IPS DF 6.9 (cell line): ENCODE results near the gene KIAA0513.

ENCODE experiments used
- DNase-seq: peaks from one replicate; pipeline ENCODE4 v3.0.0-alpha.2; 2013; ENCODE audit warnings: low read depth, low spot score
- H3K27ac ChIP-seq: one replicate; pipeline ENCODE4 v1.5.1; 2013; ENCODE audit warnings: low read length, control low read depth
- H3K27me3 ChIP-seq: 2 replicates; pipeline ENCODE4 v1.6.1; 2013; ENCODE audit warnings: mild to moderate bottlenecking, low read length; ENCODE audit not compliant: control insufficient read depth, insufficient read depth
- H3K36me3 ChIP-seq: 2 replicates; pipeline ENCODE4 v1.6.1; 2013; ENCODE audit warnings: low read length; ENCODE audit not compliant: control insufficient read depth, insufficient read depth
- H3K4me1 ChIP-seq: 2 replicates; pipeline ENCODE4 v1.6.1; 2013; ENCODE audit warnings: low read length; ENCODE audit not compliant: control insufficient read depth, insufficient read depth
- H3K4me3 ChIP-seq: 2 replicates; pipeline ENCODE4 v1.5.1; 2013; ENCODE audit warnings: mild to moderate bottlenecking, low read length
- H3K9me3 ChIP-seq: 2 replicates; pipeline ENCODE4 v1.6.1; 2013; ENCODE audit warnings: low read length, inconsistent platforms; ENCODE audit not compliant: control insufficient read depth, insufficient read depth
- WGBS: extraction: QIAGEN DNeasy Blood & Tissue Kit; methylation state at CpG from one replicate; pipeline ENCODE4 v1.1.7; 2013; ENCODE audit warnings: mixed read lengths, missing lambda C conversion rate; ENCODE audit not compliant: insufficient read length, insufficient coverage; 5-methylcytosine and 5-hydroxymethylcytosine counted together

Gene KIAA0513

DNA sequence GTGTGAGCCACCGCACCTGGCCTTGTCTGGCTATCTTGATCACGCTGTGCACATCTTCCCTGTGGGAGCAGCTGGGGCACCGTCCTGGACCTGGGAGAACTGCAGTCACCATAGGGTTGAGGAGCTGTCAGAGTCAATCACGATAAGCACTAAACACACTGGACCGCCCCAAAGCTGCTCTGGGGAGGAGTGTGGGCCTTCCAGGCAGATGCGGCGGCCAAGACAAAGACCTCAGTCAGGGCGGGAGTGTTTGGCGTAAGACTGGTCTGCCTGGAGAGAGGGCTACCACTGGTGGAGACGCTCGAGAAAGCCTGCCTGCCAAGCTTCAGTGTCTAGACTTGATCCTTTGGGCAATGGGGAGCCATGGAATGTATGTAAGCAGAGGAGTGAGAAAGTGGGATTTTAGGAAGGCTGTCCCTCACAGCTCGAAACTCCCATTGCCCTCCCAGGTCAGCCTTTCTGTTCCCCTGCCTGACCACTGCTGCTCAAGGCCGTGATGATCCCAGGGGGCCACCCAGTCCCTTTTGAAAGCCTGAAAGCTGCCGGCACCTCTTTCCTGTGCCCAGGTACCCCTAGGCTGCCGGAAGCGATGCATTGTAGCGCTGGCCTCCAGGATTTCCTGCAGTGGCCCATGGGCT lies 114.0 kb downstream of the KIAA0513 start:
- 0 out of 2 replicates have a peak, but pooled peaks cover 1% of the 10 kb centered on the region for H3K4me1 ChIP-seq
- no CpG with 5 or more reads among the region's 17 CpGs for whole genome bisulfite sequencing
- H3K36me3 ChIP-seq: no peaks in the 10 kb centered on the region
- H3K9me3 ChIP-seq: no peaks in the 10 kb centered on the region
- H3K4me3 ChIP-seq: no peak overlapping the region
- H3K27ac ChIP-seq: no peak overlapping the region
- DNase-seq: no peak
- no peaks in the 10 kb centered on the region for H3K27me3 ChIP-seq

- no peaks in the 10 kb centered on the region for H3K27me3 ChIP-seq
- H3K9me3 ChIP-seq: no peaks in the 10 kb centered on the region
- no peak for DNase-seq
- H3K27ac ChIP-seq: no peak overlapping the region
- H3K4me3 ChIP-seq: no peak overlapping the region
- no peaks in the 10 kb centered on the region for H3K36me3 ChIP-seq
- no CpG with 5 or more reads among the region's 7 CpGs for WGBS
- H3K4me1 ChIP-seq: 0 out of 2 replicates have a peak, but pooled peaks cover 1% of the 10 kb centered on the region
Measured at GRCh38 chr16:85142129-85142513, 114.5 kb downstream of the KIAA0513 start.

- Histone ChIP-seq H3K9me3 (no peaks in the 10 kb centered on the region), H3K36me3 (no peaks in the 10 kb centered on the region), H3K27me3 (no peaks in the 10 kb centered on the region), H3K4me3 (no peak overlapping the region), H3K27ac (no peak overlapping the region), H3K4me1 (no peaks in the 10 kb centered on the region)
- no peak for DNase-seq
- WGBS: no CpG with 5 or more reads among the region's 19 CpGs
Measured at GRCh38 chr16:85142771-85143211, 115.2 kb downstream of the KIAA0513 start.
